Measurements from ENCODE around the gene NEK10. TPM values are rescaled to one million over a fixed set of nuclear protein-coding genes. Genes with fewer than 3 reads are reported as not detected.

Gene NEK10
- total and polyA plus RNA-seq, 2 of the 13 experiments (the other 11 are each of a cell fraction or from before 2014, with no cell fraction given), result 2.8 to 14.2 TPM

GRCh38 chr3:27366062-27366591 lies 3.1 kb downstream of the NEK10 start (continued):
- TF ChIP-seq, protein P1, sequence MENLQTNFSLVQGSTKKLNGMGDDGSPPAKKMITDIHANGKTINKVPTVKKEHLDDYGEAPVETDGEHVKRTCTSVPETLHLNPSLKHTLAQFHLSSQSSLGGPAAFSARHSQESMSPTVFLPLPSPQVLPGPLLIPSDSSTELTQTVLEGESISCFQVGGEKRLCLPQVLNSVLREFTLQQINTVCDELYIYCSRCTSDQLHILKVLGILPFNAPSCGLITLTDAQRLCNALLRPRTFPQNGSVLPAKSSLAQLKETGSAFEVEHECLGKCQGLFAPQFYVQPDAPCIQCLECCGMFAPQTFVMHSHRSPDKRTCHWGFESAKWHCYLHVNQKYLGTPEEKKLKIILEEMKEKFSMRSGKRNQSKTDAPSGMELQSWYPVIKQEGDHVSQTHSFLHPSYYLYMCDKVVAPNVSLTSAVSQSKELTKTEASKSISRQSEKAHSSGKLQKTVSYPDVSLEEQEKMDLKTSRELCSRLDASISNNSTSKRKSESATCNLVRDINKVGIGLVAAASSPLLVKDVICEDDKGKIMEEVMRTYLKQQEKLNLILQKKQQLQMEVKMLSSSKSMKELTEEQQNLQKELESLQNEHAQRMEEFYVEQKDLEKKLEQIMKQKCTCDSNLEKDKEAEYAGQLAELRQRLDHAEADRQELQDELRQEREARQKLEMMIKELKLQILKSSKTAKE (CRISPR knock-in tag; IDR thresholded peaks at IDR 0.05; ENCODE audit: borderline replicate concordance), result peak; percentile 91
- no peak for TF ChIP-seq ZNF883 (CRISPR knock-in tag; IDR thresholded peaks at IDR 0.05; ENCODE audit: not compliant biosample characterization)
- no peak for TF ChIP-seq ZNF251 (CRISPR knock-in tag; IDR thresholded peaks at IDR 0.05)
- no peak for TF ChIP-seq NCOA1 (CRISPR knock-in tag; IDR thresholded peaks at IDR 0.05)
- TF ChIP-seq MLXIP (CRISPR knock-in tag; IDR thresholded peaks at IDR 0.05; ENCODE audit: borderline replicate concordance), result no peak
- TF ChIP-seq CERS6 (CRISPR knock-in tag; IDR thresholded peaks at IDR 0.05), result no peak
- TF ChIP-seq ZNF260 (CRISPR knock-in tag; IDR thresholded peaks at IDR 0.05; ENCODE audit: borderline replicate concordance, low read depth), result no peak
- TF ChIP-seq ZNF281 (CRISPR knock-in tag; IDR thresholded peaks at IDR 0.05; ENCODE audit: borderline replicate concordance), result no peak
- TF ChIP-seq PRDM10 (CRISPR knock-in tag; IDR thresholded peaks at IDR 0.05; ENCODE audit: low read depth), result 0 out of 2 replicates have a peak, but pooled peaks have one; percentile 11
- no peak for TF ChIP-seq ZNF513 (CRISPR knock-in tag; conservative IDR thresholded peaks at IDR 0.05)
- TF ChIP-seq KLF9 (CRISPR knock-in tag; IDR thresholded peaks at IDR 0.05; ENCODE audit: low read depth), result no peak
- peak; percentile 33; the same call in 1 of the 2 replicates for TF ChIP-seq ZNF614 (CRISPR knock-in tag; IDR thresholded peaks at IDR 0.05; ENCODE audit: borderline replicate concordance)

Data from HepG2 (cell line).